ENCODE results near the gene POU2F3. TPM values are rescaled to one million over a fixed set of nuclear protein-coding genes. Genes with fewer than 3 reads are reported as not detected.

The POU2F3 gene
- total RNA-seq, 2 experiments from 2014 or later, result not detected

DNA sequence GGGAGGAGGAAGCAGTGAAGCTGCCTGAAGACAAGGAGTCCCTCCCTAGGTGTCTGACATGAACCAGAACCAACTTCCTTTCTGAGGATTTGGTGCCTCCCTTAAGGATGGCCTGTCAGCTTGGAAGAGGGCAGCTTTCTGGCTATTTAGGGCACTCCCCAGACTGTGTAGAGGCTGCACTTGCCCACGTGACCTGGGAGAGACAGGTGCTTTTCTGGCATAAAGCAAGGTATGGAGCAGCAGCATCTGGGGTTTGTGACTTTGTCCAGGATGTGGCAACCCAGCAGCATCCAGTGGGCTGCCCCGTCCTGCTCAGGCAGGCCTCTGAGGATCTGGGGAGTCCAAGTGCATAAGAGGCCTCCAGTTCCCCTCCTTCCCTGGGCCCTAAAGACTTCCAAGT lies 43.2 kb downstream of the POU2F3 start:
- CTCF ChIA-PET, result no interaction called here
- no peak for DNase-seq

DNA sequence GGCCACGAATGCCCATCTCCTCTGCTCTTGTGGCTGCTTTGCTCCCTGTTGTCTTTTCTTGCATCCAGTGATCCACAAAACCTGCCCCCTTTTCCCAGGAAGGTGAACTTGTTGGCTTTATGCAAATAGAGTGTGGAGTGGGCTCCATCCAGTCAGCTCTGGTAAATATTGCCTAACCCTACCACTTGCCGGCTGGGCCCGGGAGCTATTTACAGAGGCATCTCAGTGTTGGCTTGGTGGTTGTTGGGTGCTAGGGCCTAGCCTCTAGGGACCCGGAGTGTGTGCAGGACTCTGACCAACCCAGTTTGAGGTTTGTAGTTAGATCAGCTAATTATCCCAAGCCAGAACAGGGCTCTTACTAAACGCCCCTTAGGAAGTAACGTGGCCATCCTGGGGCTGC lies 44.3 kb downstream of the POU2F3 start:
- intact Hi-C loops (cut with micrococcal nuclease), result no loop called here
- Mint-ChIP-seq H3K9me3 (no peaks in the 10 kb centered on the region), H3K4me1 (ENCODE audit: low read depth) (no peaks in the 10 kb centered on the region), H3K36me3 (ENCODE audit: low read depth) (no peaks in the 10 kb centered on the region), H3K27me3 (ENCODE audit: low read depth) (peaks cover 12% of the 10 kb centered on the region), H3K27ac (no peak overlapping the region), H3K4me3 (no peak overlapping the region)
- CTCF ChIA-PET, result interaction anchor here (0.6 kb wide), 1 partner anchor 147 kb away, joined by 3 read pairs; no protein-coding TSS in a partner anchor
- no peak for DNase-seq

More for the DNA sequence above, 43.2 kb downstream of the POU2F3 start:
- H3K4me1 Mint-ChIP-seq (ENCODE audit: low read depth), result no peaks in the 10 kb centered on the region
- intact Hi-C loops (cut with micrococcal nuclease), result no loop called here
- no peak overlapping the region for H3K27ac Mint-ChIP-seq
- no peak overlapping the region for H3K4me3 Mint-ChIP-seq
- H3K36me3 Mint-ChIP-seq (ENCODE audit: low read depth), result no peaks in the 10 kb centered on the region
- H3K27me3 Mint-ChIP-seq (ENCODE audit: low read depth), result peaks cover 6% of the 10 kb centered on the region
- no peaks in the 10 kb centered on the region for H3K9me3 Mint-ChIP-seq

DNA sequence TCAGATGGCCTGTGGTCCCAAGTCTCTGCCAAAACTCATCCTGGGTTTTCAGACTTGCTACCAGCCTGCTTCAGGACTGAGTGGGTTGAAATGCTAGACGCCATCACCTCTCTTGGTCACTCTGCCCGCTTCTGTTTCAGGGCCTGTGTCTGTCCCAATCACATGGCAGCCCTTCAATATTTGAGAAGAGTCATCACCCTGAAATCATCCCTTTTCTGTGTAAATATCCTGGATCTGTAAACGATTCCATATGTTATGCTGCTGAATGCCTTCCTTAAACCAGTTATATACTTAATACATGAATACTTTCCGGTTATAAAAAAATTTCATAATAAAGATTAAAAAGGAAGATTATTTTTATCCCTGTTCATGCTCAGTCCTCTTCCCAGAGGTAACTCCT lies 45.3 kb downstream of the POU2F3 start:
- no peak for DNase-seq
- H3K4me3 Mint-ChIP-seq, result no peak overlapping the region
- H3K27me3 Mint-ChIP-seq (ENCODE audit: low read depth), result peaks cover 19% of the 10 kb centered on the region
- CTCF ChIA-PET, result no interaction called here
- intact Hi-C loops (cut with micrococcal nuclease), result no loop called here
- no peaks in the 10 kb centered on the region for H3K9me3 Mint-ChIP-seq
- H3K4me1 Mint-ChIP-seq (ENCODE audit: low read depth), result no peaks in the 10 kb centered on the region
- H3K27ac Mint-ChIP-seq, result no peak overlapping the region
- no peaks in the 10 kb centered on the region for H3K36me3 Mint-ChIP-seq (ENCODE audit: low read depth)

DNA sequence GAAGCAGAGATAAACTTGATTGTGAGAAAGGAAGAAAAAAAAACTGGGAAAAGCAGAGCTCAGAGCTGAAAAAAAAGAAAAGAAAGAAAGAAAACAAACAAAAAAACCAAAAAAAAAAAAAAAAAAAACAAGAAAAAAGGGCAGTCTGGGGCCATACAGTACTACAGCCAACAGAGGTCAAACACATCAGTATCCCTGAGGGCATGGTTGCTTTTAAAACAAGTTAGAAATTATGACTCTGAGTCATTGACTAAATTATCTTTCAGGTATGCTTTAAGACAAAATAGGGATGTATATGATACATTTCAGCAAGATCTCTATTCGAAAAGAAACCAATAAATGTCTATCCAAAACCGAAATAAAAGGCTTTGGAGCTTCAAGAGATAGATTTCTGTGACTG lies 48.1 kb downstream of the POU2F3 start:
- no peak for DNase-seq
- H3K36me3 Mint-ChIP-seq (ENCODE audit: low read depth), result no peaks in the 10 kb centered on the region
- CTCF ChIA-PET, result interaction anchor here (0.9 to 1.1 kb wide), 4 partner anchors 11 to 179 kb away, joined by 3 read pairs; no protein-coding TSS in a partner anchor
- no peaks in the 10 kb centered on the region for H3K4me1 Mint-ChIP-seq (ENCODE audit: low read depth)
- intact Hi-C loops (cut with micrococcal nuclease), result no loop called here
- peaks cover 29% of the 10 kb centered on the region for H3K27me3 Mint-ChIP-seq (ENCODE audit: low read depth)
- H3K9me3 Mint-ChIP-seq, result no peaks in the 10 kb centered on the region
- H3K27ac Mint-ChIP-seq, result no peak overlapping the region
- no peak overlapping the region for H3K4me3 Mint-ChIP-seq

DNA sequence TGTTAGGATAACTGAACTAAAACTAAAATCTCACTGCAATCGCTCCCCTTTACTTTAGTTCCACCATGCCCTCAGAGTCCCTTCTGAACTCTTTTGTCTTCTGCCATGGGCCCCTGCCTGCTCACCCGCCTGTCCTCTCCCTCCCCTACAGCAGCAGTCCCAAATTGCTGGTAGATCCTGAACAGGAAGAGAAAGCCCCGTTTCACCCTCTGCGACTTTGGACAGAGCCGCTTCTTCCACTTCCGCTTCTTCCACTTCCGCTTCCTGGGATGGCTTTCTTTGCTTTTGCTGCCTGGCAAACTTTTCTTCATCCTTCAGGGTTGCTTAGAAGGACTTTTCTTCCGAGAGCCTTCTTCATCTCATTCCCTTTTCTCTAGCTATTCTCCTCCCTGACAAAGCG lies 49.5 kb downstream of the POU2F3 start:
- intact Hi-C loops (cut with micrococcal nuclease), result no loop called here
- Mint-ChIP-seq H3K27me3 (ENCODE audit: low read depth) (peaks cover 42% of the 10 kb centered on the region), H3K4me3 (no peak overlapping the region), H3K36me3 (ENCODE audit: low read depth) (no peaks in the 10 kb centered on the region), H3K9me3 (no peaks in the 10 kb centered on the region), H3K27ac (no peak overlapping the region), H3K4me1 (ENCODE audit: low read depth) (no peaks in the 10 kb centered on the region)
- no peak for DNase-seq
- CTCF ChIA-PET, result interaction anchor here (2.3 kb wide), 1 partner anchor 11 kb away, joined by 7 read pairs; no protein-coding TSS in a partner anchor

DNA sequence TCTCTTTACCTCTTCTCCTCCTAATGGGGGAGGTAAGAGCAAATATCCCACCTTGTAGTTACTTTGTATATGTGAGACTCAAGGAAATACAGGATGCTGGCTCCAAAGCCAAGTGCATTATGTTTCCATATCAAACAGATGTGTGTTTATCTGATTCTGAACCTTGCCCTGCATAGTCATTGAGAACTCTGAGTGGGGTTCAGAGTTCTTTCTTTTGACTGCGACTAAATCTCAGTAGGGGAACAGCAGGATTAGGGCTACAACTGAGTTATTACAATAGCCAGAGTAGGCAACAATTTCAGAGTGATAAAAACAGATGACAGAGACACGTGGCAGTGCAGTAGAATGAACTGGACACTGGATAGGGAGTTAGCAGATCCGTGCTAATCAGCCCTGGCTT lies 51.0 kb downstream of the POU2F3 start:
- H3K4me3 Mint-ChIP-seq, result no peak overlapping the region
- H3K36me3 Mint-ChIP-seq (ENCODE audit: low read depth), result no peaks in the 10 kb centered on the region
- no peaks in the 10 kb centered on the region for H3K9me3 Mint-ChIP-seq
- no peak overlapping the region for H3K27ac Mint-ChIP-seq
- CTCF ChIA-PET, result interaction anchor here (2.3 kb wide), 1 partner anchor 9 kb away, joined by 7 read pairs; no protein-coding TSS in a partner anchor
- intact Hi-C loops (cut with micrococcal nuclease), result no loop called here
- no peaks in the 10 kb centered on the region for H3K4me1 Mint-ChIP-seq (ENCODE audit: low read depth)
- H3K27me3 Mint-ChIP-seq (ENCODE audit: low read depth), result peaks cover 49% of the 10 kb centered on the region
- no peak for DNase-seq

DNA sequence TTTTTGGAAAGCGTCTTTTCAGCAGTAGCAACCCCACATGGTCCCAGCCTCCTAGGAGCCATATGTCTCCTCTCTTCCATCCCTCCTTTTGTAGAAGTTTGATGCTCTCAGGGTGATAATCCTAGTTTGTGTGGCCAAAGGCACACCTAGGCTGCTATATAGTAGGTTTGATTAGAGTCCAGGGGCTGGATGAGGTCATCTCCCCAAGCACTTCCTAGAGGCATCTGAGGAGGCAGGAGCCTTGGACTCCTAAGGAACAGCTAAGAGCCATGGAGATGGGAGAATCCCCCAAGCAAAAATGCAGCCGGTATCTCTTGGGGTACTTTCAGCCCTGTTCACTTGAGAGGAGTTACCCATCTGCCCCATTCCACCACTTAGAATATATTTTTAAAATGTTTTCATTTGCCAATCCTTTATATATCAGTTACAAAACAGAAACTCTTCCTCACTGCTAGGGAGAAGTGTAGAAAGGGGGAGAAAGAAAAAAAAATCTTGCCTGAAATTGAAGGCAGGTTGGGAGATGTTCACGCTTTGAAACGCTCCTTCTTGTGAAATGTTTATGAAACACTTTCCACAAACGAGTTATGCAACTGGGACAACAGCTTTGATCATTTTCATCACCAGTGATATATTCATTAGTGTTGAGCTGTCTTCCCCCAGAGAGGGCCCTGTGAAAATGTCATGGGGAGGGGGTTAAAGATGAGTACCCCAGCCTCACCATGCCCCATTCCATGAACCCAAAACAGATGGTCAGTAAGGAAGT lies 53.3 kb downstream of the POU2F3 start:
- no peaks in the 10 kb centered on the region for H3K36me3 Mint-ChIP-seq (ENCODE audit: low read depth)
- CTCF ChIA-PET, result no interaction called here
- intact Hi-C loops (cut with micrococcal nuclease), result no loop called here
- H3K9me3 Mint-ChIP-seq, result no peaks in the 10 kb centered on the region
- no peak for DNase-seq
- H3K4me3 Mint-ChIP-seq, result no peak overlapping the region
- peaks cover 51% of the 10 kb centered on the region for H3K27me3 Mint-ChIP-seq (ENCODE audit: low read depth)
- H3K4me1 Mint-ChIP-seq (ENCODE audit: low read depth), result no peaks in the 10 kb centered on the region
- H3K27ac Mint-ChIP-seq, result no peak overlapping the region

DNA sequence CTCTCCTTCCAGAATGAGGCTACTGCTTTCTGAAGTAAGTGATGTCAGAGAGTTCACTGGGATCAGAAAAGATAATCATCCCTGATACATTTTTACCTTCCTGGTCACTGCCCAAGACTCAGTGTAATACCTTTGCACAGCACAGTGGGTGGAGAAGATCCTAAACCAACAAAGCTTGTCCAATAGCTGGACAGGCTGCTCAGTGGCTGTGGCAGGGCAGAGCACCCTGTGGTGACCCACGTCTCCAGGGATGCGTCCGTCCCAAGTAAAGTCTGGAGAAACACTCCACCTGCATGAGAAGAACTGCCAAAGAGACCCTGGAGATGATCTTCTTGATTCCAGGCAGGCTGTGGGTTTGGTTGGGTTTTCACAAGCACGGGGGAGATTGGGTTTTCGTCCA lies 54.2 kb downstream of the POU2F3 start:
- no peaks in the 10 kb centered on the region for H3K4me1 Mint-ChIP-seq (ENCODE audit: low read depth)
- no peaks in the 10 kb centered on the region for H3K9me3 Mint-ChIP-seq
- H3K27me3 Mint-ChIP-seq (ENCODE audit: low read depth), result peaks cover 53% of the 10 kb centered on the region
- no peaks in the 10 kb centered on the region for H3K36me3 Mint-ChIP-seq (ENCODE audit: low read depth)
- no peak overlapping the region for H3K4me3 Mint-ChIP-seq
- H3K27ac Mint-ChIP-seq, result no peak overlapping the region
- intact Hi-C loops (cut with micrococcal nuclease), result no loop called here
- CTCF ChIA-PET, result no interaction called here
- DNase-seq, result no peak

DNA sequence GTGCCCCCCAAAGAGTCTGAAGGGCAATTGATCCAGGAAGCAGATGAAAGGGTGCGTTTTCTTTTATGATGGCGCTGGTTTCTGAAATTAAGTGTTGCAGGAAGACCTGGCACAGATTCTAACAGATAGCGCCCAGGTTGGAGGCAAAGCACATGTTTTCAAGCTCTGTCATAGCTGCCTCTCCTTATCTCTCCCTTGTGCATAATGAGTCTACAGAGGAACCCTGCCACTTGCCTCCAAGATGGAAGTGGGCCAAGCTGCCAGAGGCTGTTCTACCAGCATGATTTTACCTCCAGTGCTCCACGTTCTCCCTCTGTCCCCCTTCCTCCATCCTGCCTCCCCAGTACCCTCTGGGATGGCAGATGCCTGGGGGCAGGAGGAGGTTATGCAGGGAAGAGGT lies 55.2 kb downstream of the POU2F3 start:
- H3K36me3 Mint-ChIP-seq (ENCODE audit: low read depth), result no peaks in the 10 kb centered on the region
- H3K9me3 Mint-ChIP-seq, result no peaks in the 10 kb centered on the region
- H3K4me3 Mint-ChIP-seq, result no peak overlapping the region
- no peaks in the 10 kb centered on the region for H3K4me1 Mint-ChIP-seq (ENCODE audit: low read depth)
- intact Hi-C loops (cut with micrococcal nuclease), result no loop called here
- DNase-seq, result no peak
- no peak overlapping the region for H3K27ac Mint-ChIP-seq
- CTCF ChIA-PET, result no interaction called here
- H3K27me3 Mint-ChIP-seq (ENCODE audit: low read depth), result peaks cover 47% of the 10 kb centered on the region

DNA sequence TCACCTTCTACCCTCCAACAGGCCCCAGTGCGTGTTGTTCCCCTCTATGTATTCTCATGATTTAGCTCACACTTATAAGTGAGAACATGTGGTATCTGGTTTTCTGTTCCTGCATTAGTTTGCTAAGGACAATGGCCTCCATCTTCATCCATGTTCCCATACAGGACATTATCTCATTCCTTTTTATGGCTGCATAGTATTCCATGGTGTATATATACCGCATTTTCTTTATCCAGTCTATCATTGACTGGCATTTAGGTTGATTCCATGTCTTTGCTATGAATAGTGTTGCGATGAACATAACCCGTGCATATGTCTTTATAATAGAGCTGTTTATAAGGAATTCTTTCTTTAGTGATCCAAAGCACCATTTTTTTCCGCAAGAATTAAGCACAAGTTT lies 56.6 kb downstream of the POU2F3 start:
- Mint-ChIP-seq H3K36me3 (ENCODE audit: low read depth) (no peaks in the 10 kb centered on the region), H3K9me3 (no peaks in the 10 kb centered on the region), H3K4me3 (no peak overlapping the region), H3K27me3 (ENCODE audit: low read depth) (peaks cover 45% of the 10 kb centered on the region), H3K4me1 (ENCODE audit: low read depth) (no peaks in the 10 kb centered on the region), H3K27ac (no peak overlapping the region)
- CTCF ChIA-PET, result interaction anchor here (9.1 kb wide), 1 partner anchor 62 kb away, joined by 188 read pairs; the partner anchor contains the start of gene POU2F3
- intact Hi-C loops (cut with micrococcal nuclease), result no loop called here
- no peak for DNase-seq

DNA sequence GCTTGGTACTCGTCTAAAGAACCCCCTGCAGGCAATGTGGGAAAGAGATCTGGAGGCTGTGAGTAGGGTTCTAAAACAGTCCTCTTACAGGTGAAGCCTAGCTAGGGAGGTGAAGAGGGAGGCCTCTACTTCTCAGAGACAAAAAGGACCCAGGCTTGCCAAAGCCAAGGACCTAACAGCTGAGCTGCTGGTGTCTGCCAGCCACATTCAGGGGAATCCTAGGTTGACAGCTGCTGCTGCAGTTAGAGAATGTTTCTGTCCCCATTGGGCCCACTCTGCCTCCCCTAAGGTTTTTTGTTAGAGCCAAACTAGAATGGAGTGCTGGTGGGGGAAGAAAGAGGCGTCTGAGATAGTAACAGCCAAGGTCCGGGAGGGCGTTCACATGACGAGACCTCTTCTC lies 58.5 kb downstream of the POU2F3 start:
- no peaks in the 10 kb centered on the region for H3K9me3 Mint-ChIP-seq
- no peaks in the 10 kb centered on the region for H3K36me3 Mint-ChIP-seq (ENCODE audit: low read depth)
- H3K27ac Mint-ChIP-seq, result no peak overlapping the region
- intact Hi-C loops (cut with micrococcal nuclease), result no loop called here
- CTCF ChIA-PET, result interaction anchor here (0.7 to 9.1 kb wide), 3 partner anchors 52 to 657 kb away, joined by 4 to 188 read pairs (median 7); partner anchors contain the start of gene POU2F3
- peaks cover 41% of the 10 kb centered on the region for H3K27me3 Mint-ChIP-seq (ENCODE audit: low read depth)
- no peaks in the 10 kb centered on the region for H3K4me1 Mint-ChIP-seq (ENCODE audit: low read depth)
- no peak for DNase-seq
- H3K4me3 Mint-ChIP-seq, result no peak overlapping the region

DNA sequence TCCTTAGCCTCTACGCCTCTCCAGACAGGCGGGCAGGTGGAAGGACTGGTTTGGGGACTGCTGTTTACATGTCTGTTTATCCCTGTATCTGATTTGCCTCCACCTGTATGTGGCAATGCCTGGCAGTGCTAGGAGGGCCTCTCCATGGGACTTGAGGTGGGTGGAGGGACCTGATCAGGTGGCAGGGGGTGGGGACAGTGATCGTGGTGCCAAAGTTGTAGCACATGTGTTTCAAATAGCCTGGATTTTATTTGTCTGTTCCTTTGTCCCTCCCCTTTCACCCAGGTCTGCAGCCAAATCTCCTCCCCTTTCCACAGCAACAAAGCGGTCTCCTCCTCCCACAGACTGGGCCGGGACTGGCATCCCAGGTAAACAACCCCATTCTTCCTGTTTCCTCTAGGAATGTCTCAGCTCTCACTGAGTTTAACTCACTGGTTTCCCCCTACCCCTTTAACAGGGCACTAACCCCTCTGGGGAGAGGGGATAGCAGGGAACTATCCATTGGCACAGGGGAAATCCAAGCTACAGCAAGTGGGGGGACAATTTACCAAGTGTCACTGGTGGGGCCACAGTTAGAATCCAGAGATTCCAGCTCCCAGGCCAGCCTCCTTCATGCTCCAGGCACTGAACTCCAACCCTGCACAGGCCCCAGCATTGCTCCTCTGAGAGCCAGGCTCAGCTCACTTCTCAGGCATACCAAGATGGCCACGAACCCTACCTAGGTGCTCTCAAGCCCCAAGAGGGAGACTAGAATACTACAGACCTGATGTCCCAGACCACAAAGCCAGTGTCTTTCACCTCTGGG lies 62.3 kb downstream of the POU2F3 start:
- H3K4me1 Mint-ChIP-seq (ENCODE audit: low read depth), result no peaks in the 10 kb centered on the region
- peaks cover 21% of the 10 kb centered on the region for H3K27me3 Mint-ChIP-seq (ENCODE audit: low read depth)
- no peak for DNase-seq
- no peaks in the 10 kb centered on the region for H3K9me3 Mint-ChIP-seq
- intact Hi-C loops (cut with micrococcal nuclease), result no loop called here
- CTCF ChIA-PET, result interaction anchor here (0.6 to 9.1 kb wide), 17 partner anchors 9 to 346 kb away, joined by 3 to 188 read pairs (median 5); partner anchors contain the start of gene POU2F3
- no peak overlapping the region for H3K27ac Mint-ChIP-seq
- H3K4me3 Mint-ChIP-seq, result no peak overlapping the region
- no peaks in the 10 kb centered on the region for H3K36me3 Mint-ChIP-seq (ENCODE audit: low read depth)
